Measurements from ENCODE around the gene CXADR. TPM values are rescaled to one million over a fixed set of nuclear protein-coding genes. Genes with fewer than 3 reads are reported as not detected.

CXADR gene
- total RNA-seq, 1 donor from 2014 or later = 24.5 TPM

DNA sequence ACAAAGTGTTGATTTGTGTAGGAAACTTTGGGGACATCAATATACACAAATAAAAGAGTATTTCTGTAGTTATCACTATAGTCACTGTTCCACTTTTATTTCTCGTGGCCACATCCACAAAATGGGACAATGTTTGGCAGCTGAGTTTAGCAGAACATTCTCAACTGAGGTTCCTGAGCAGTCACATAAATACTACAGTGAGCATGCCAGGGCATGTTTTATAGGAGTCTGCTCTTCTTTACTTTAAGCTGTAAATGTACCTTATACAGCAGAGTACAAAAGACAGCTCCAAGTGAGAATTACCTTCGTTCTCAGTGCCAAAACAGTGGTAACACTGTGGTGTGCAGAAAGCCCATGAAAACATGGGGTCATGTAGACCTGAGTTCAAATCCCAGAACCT is 94.8 kb downstream of the CXADR start:
- Histone ChIP-seq H3K9me3 (replicated peaks) (peaks cover 4% of the 10 kb centered on the region), H3K4me1 (peaks cover 28% of the 10 kb centered on the region), H3K27me3 (ENCODE audit: low read depth) (no peaks in the 10 kb centered on the region), H3K36me3 (peaks cover 43% of the 10 kb centered on the region), H3K27ac (replicated peaks) (no peak overlapping the region), H3K4me3 (no peak overlapping the region)
- no peak for DNase-seq
- intact Hi-C loops (cut with micrococcal nuclease) = no loop called here
- TF ChIP-seq, protein P1, sequence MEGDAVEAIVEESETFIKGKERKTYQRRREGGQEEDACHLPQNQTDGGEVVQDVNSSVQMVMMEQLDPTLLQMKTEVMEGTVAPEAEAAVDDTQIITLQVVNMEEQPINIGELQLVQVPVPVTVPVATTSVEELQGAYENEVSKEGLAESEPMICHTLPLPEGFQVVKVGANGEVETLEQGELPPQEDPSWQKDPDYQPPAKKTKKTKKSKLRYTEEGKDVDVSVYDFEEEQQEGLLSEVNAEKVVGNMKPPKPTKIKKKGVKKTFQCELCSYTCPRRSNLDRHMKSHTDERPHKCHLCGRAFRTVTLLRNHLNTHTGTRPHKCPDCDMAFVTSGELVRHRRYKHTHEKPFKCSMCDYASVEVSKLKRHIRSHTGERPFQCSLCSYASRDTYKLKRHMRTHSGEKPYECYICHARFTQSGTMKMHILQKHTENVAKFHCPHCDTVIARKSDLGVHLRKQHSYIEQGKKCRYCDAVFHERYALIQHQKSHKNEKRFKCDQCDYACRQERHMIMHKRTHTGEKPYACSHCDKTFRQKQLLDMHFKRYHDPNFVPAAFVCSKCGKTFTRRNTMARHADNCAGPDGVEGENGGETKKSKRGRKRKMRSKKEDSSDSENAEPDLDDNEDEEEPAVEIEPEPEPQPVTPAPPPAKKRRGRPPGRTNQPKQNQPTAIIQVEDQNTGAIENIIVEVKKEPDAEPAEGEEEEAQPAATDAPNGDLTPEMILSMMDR (IDR thresholded peaks at IDR 0.05; ENCODE audit: borderline replicate concordance) = no peak

DNA sequence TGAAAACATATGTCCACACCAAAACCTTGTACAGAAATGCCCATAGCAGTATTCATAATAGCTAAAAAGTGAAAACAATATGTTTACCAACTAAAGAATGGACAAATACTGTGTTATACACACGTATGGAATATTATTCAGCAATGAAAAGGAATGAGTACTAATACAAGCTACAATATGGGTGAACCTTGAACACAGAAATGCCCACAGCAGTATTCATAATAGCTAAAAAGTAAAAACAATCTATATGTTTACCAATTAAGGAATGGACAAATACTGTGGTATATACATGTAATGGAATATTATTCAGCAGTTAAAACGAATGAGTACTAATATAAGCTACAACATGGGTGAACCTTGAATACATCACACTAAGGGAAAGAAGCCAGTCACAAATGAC is 96.8 kb downstream of the CXADR start:
- Histone ChIP-seq H3K4me3 (no peak overlapping the region), H3K27me3 (ENCODE audit: low read depth) (no peaks in the 10 kb centered on the region), H3K27ac (replicated peaks) (no peak overlapping the region), H3K4me1 (peaks cover 36% of the 10 kb centered on the region), H3K36me3 (peaks cover 25% of the 10 kb centered on the region), H3K9me3 (replicated peaks) (peaks cover 4% of the 10 kb centered on the region)
- TF ChIP-seq, protein P1 (IDR thresholded peaks at IDR 0.05; ENCODE audit: borderline replicate concordance) = no peak
- no peak for DNase-seq
- intact Hi-C loops (cut with micrococcal nuclease) = no loop called here

DNA sequence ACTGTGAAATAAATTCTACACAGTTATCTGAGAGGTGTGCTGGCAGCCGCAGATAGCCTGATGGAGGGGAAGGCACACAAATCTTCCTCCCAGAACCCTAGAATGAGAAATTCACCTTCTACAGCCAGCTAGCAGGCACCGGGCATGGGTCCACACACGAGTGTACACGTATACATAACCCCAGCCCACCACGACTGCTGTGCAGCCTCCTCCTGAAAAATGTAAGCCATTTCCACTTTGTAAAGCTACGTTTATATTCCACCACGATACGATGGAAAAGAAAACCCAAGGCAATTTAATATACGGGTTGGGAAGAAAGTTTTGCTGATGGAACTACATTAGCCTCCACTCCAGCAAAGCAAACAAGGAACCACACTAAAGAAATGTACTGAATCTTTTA is 98.1 kb downstream of the CXADR start:
- peak overlapping the region; percentile 86 for H3K27ac ChIP-seq (replicated peaks)
- H3K4me3 ChIP-seq = peak overlapping the region; percentile 86
- peaks cover 4% of the 10 kb centered on the region for H3K9me3 ChIP-seq (replicated peaks)
- no peak for DNase-seq
- TF ChIP-seq, protein P1 (IDR thresholded peaks at IDR 0.05; ENCODE audit: borderline replicate concordance) = no peak
- H3K4me1 ChIP-seq = peaks cover 36% of the 10 kb centered on the region
- peaks cover 17% of the 10 kb centered on the region for H3K36me3 ChIP-seq
- intact Hi-C loops (cut with micrococcal nuclease) = no loop called here
- H3K27me3 ChIP-seq (ENCODE audit: low read depth) = no peaks in the 10 kb centered on the region

DNA sequence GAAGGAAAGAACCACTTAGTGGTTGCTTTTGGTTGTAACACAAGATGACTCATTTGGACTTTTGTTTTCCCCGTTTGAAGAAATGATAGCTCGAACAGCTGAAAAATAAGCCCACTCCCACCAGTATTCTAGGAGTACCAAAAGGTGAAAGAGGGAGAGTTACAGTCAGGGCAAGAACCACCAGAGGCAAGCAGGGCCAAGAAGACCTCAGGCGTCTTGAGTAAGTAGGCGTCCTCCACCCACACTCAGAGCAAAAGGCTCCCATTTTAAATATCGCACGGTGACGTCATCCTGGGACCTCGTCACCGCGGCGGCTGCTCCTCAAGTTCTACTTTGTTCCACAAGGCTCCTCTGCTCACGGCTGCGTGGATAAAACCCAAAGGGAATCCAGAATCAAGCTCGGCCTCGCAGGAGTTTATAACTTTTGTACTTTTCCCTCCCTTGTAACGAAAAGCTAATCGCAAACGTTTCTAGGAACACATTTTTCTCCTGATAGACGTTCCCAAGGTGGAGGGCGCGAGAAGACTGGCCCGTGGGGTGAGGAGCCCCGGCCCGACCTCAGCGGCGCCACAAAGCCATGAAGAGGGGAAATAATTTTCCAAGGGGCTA is 98.7 kb downstream of the CXADR start:
- Histone ChIP-seq H3K4me3 (peak overlapping the region; percentile 86), H3K4me1 (peaks cover 36% of the 10 kb centered on the region), H3K27me3 (ENCODE audit: low read depth) (no peaks in the 10 kb centered on the region), H3K9me3 (replicated peaks) (peaks cover 4% of the 10 kb centered on the region), H3K36me3 (peaks cover 17% of the 10 kb centered on the region), H3K27ac (replicated peaks) (peak overlapping the region; percentile 86)
- peak; percentile 79 for DNase-seq
- intact Hi-C loops (cut with micrococcal nuclease) = no loop called here
- TF ChIP-seq, protein P1 (IDR thresholded peaks at IDR 0.05; ENCODE audit: borderline replicate concordance) = peak; percentile 24

DNA sequence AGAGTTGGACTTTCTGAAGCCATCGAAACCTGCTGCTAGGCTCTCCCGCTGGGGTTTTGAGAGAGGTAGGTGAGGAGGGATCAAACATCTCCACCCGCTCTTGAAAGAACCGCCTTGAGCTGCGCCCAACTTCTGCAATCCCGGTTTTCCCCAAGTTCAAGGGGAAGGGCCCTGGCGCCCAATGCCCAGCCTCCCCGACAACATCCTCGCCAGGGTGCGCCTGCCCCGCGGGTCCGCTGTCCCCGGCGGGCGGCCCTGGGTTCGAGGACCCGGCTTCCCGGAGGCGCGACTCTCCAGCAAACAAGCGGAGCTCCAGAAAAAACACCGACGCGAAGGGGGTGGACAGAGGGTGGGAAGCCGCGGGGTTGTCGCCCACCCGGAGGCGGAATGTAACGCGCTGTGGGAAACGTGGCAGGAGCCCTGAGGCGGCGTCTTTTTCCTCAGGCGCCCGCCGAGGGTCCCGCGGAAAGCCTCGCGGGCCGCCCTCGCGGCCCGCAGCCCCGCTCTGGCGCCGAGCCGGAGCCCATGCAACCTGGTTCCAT is 99.3 kb downstream of the CXADR start:
- intact Hi-C loops (cut with micrococcal nuclease) = no loop called here
- DNase-seq = peak; percentile 22
- TF ChIP-seq, protein P1 (IDR thresholded peaks at IDR 0.05; ENCODE audit: borderline replicate concordance) = no peak
- Histone ChIP-seq H3K36me3 (peaks cover 15% of the 10 kb centered on the region), H3K4me1 (peaks cover 36% of the 10 kb centered on the region), H3K27ac (replicated peaks) (peak overlapping the region; percentile 86), H3K9me3 (replicated peaks) (peaks cover 4% of the 10 kb centered on the region), H3K27me3 (ENCODE audit: low read depth) (no peaks in the 10 kb centered on the region), H3K4me3 (peak overlapping the region; percentile 86)
